OCI-LY3 (cell line): ENCODE measurements around the gene CTDSP1.

Experiments
- H2AFZ ChIP-seq: fragments of 200-600, 300-600 bp; shearing (Covaris generic); 2 replicates; pipeline ENCODE4 v1.6.0; 2014; ENCODE audit warnings: antibody characterized with exemption, low read depth, low read length
- H3K27ac ChIP-seq: fragments of 200-600, 300-600 bp; sonication (generic); 2 replicates; pipeline ENCODE4 v1.5.1; 2014; ENCODE audit warnings: mild to moderate bottlenecking, low read length, moderate library complexity, mixed read lengths
- H3K27me3 ChIP-seq: fragments of 200-600, 300-600 bp; sonication (generic); 2 replicates; pipeline ENCODE4 v1.6.1; 2014; ENCODE audit warnings: low read depth, low read length, mixed read lengths
- H3K36me3 ChIP-seq: fragments of 200-600, 300-600 bp; sonication (generic); replicated peaks from 2 replicates; pipeline ENCODE3; 2014; ENCODE audit warnings: low read depth, low read length, mixed read lengths
- H3K4me1 ChIP-seq: fragments of 300-600, 200-600 bp; sonication (generic); 2 replicates; pipeline ENCODE4 v1.6.1; 2014; ENCODE audit warnings: low read length, mixed read lengths
- H3K4me2 ChIP-seq: fragments of 200-600, 300-600 bp; sonication (generic); 2 replicates; pipeline ENCODE4 v1.6.1; 2014; ENCODE audit warnings: low read length, mixed read lengths
- H3K4me3 ChIP-seq: fragments of 300-600, 200-600 bp; sonication (generic); 2 replicates; pipeline ENCODE4 v1.5.1; 2014; ENCODE audit warnings: antibody characterized with exemption, mild to moderate bottlenecking, low read length, moderate library complexity
- H3K79me2 ChIP-seq: fragments of 300-600, 200-600 bp; shearing (Covaris generic); 2 replicates; pipeline ENCODE4 v1.6.1; 2014; ENCODE audit warnings: mild to moderate bottlenecking, low read length, mixed read lengths
- H3K9ac ChIP-seq: fragments of 300-600, 200-600 bp; shearing (Covaris generic); 2 replicates; pipeline ENCODE4 v1.6.0; 2014; ENCODE audit warnings: mild to moderate bottlenecking, low read length, moderate library complexity
- H3K9me3 ChIP-seq: fragments of 200-600, 300-600 bp; shearing (Covaris generic); 2 replicates; pipeline ENCODE4 v1.6.1; 2014; ENCODE audit warnings: low read length, mixed read lengths; ENCODE audit not compliant: insufficient read depth
- H4K20me1 ChIP-seq: fragments of 200-600, 300-600 bp; sonication (generic); 2 replicates; pipeline ENCODE4 v1.6.1; 2016; ENCODE audit warnings: low read length, mixed read lengths; ENCODE audit not compliant: insufficient read depth
- EZH2phosphoT487 ChIP-seq: fragments of 200-600 bp; shearing (Covaris generic); IDR thresholded peaks from 2 replicates; pipeline ENCODE4 v1.6.1; 2018; ENCODE audit warnings: antibody characterized with exemption, mixed run types, low read depth
- TF ChIP-seq, protein P1 (sequence below): fragments of 200-600, 300-600 bp; sonication (generic); IDR thresholded peaks from 2 replicates; pipeline ENCODE4 v1.5.1; 2014; ENCODE audit warnings: antibody characterized with exemption, low read length, low read depth

Gene CTDSP1

DNA sequence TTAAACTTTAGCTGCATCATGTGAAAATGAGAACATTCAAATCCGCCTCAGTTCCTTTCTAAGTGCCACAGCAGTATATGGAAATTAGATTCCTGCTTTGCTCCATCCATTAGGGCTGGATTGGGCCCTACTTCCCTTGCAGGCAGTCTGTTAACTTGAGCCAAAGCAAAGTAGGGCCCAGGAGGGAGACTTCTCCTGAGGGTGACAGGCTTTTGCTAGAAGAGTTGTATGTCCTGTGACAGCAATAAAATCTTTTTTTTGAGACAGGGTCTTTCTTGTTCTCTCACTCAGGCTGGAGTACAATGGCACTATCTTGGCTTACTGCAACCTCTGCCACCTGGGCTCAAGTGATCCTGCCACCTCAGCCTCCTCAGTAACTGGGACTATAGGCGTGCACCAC is 47.4 kb downstream of the CTDSP1 start:
- Histone ChIP-seq H4K20me1 (no peaks in the 10 kb centered on the region), H3K27me3 (no peaks in the 10 kb centered on the region), H3K4me1 (no peaks in the 10 kb centered on the region), H3K36me3 (peaks cover 2% of the 10 kb centered on the region), H3K79me2 (no peaks in the 10 kb centered on the region), H3K4me2 (no peak overlapping the region), H2AFZ (no peak overlapping the region), H3K4me3 (no peak overlapping the region), H3K9me3 (no peaks in the 10 kb centered on the region), H3K27ac (no peak overlapping the region), H3K9ac (no peak overlapping the region)
- TF ChIP-seq, protein P1, sequence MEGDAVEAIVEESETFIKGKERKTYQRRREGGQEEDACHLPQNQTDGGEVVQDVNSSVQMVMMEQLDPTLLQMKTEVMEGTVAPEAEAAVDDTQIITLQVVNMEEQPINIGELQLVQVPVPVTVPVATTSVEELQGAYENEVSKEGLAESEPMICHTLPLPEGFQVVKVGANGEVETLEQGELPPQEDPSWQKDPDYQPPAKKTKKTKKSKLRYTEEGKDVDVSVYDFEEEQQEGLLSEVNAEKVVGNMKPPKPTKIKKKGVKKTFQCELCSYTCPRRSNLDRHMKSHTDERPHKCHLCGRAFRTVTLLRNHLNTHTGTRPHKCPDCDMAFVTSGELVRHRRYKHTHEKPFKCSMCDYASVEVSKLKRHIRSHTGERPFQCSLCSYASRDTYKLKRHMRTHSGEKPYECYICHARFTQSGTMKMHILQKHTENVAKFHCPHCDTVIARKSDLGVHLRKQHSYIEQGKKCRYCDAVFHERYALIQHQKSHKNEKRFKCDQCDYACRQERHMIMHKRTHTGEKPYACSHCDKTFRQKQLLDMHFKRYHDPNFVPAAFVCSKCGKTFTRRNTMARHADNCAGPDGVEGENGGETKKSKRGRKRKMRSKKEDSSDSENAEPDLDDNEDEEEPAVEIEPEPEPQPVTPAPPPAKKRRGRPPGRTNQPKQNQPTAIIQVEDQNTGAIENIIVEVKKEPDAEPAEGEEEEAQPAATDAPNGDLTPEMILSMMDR = no peak
- no peak for TF ChIP-seq EZH2phosphoT487

DNA sequence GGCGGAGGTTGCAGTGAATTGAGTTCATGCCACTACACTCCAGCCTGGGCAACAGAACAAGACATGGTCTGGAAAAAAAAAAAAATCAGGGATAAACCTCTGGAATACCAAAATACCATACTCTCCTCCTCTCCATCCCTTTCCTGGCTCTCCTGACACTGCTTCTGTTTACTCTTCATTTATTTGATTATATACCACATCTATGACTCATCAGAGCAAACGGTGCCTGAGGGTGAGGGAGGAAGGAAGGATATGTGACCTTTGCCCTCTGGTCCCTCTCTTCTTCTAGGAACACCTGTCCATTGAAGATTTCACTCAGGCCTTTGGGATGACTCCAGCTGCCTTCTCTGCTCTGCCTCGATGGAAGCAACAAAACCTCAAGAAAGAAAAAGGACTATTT is 49.3 kb downstream of the CTDSP1 start:
- TF ChIP-seq EZH2phosphoT487 = no peak
- TF ChIP-seq, protein P1 = no peak
- no peak overlapping the region for H3K4me3 ChIP-seq
- H3K9me3 ChIP-seq = no peaks in the 10 kb centered on the region
- H3K27me3 ChIP-seq = no peaks in the 10 kb centered on the region
- H3K9ac ChIP-seq = no peak overlapping the region
- H3K27ac ChIP-seq = no peak overlapping the region
- peaks cover 7% of the 10 kb centered on the region for H3K36me3 ChIP-seq
- no peaks in the 10 kb centered on the region for H4K20me1 ChIP-seq
- no peak overlapping the region for H3K4me2 ChIP-seq
- H3K4me1 ChIP-seq = no peaks in the 10 kb centered on the region
- no peaks in the 10 kb centered on the region for H3K79me2 ChIP-seq
- H2AFZ ChIP-seq = no peak overlapping the region

DNA sequence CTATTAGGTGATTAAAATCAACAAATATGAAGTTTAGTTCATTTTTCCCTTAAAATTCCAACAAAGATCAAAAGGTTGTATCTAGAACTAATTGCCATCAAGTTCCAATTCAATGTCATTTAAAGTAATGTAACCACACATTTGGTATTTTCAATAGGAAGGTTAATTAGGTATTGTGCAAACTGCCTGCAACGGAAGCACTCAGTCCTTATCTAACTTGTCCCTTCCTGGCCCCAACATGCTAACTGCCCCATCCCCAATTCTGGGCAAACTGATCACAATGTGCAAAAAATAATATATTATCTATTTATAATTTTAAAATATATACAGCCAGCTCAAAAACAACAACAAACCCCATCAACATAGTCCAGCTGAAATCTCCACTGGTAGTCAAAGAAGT is 52.4 kb downstream of the CTDSP1 start:
- Histone ChIP-seq H3K4me3 (no peak overlapping the region), H3K4me1 (peaks cover 3% of the 10 kb centered on the region; the same call in 1 of the 2 replicates), H4K20me1 (no peaks in the 10 kb centered on the region), H3K27me3 (no peaks in the 10 kb centered on the region), H3K9me3 (no peaks in the 10 kb centered on the region), H3K9ac (no peak overlapping the region), H3K79me2 (no peaks in the 10 kb centered on the region), H3K27ac (no peak overlapping the region), H3K4me2 (no peak overlapping the region), H2AFZ (no peak overlapping the region), H3K36me3 (peaks cover 27% of the 10 kb centered on the region)
- TF ChIP-seq, protein P1 = no peak
- no peak for TF ChIP-seq EZH2phosphoT487
